NCI-H526 treated with DMSO at 0.1 percent for 48 hours (cell line): ENCODE results near the gene CCDC9B.

Experiments used
- DNase-seq: peaks from one replicate; lab custom pipeline; 2025; lab: John Stamatoyannopoulos, UW

Gene CCDC9B

GRCh38 chr15:40345867-40346578 lies 5.3 kb upstream of the CCDC9B start:
- DNase-seq: no peak

GRCh38 chr15:40345225-40345866 lies 4.6 kb upstream of the CCDC9B start:
- DNase-seq: no peak

- no peak for DNase-seq
These were observed 3.9 kb upstream of the CCDC9B start for GRCh38 chr15:40344631-40345120.

- no peak for DNase-seq
These were observed 3.5 kb upstream of the CCDC9B start for GRCh38 chr15:40344217-40344616.

GRCh38 chr15:40343512-40343911 lies 2.8 kb upstream of the CCDC9B start:
- DNase-seq: no peak

GRCh38 chr15:40342416-40343320 lies 1.9 kb upstream of the CCDC9B start:
- no peak for DNase-seq

GRCh38 chr15:40340038-40340739 lies 550 bp downstream of the CCDC9B start:
- peak; percentile 49 for DNase-seq

- DNase-seq: no peak
These were observed 1.2 kb downstream of the CCDC9B start for GRCh38 chr15:40339621-40339945.

GRCh38 chr15:40338921-40339620 lies 1.7 kb downstream of the CCDC9B start:
- DNase-seq: no peak

GRCh38 chr15:40338041-40338657 lies 2.6 kb downstream of the CCDC9B start:
- peak; percentile 56 for DNase-seq

- no peak for DNase-seq
These were observed 3.1 kb downstream of the CCDC9B start for GRCh38 chr15:40337597-40337996.

GRCh38 chr15:40336744-40337122 lies 4.0 kb downstream of the CCDC9B start:
- no peak for DNase-seq

- DNase-seq: peak; percentile 79
These were observed 4.6 kb downstream of the CCDC9B start for GRCh38 chr15:40335938-40336743.

GRCh38 chr15:40334941-40335795 lies 5.6 kb downstream of the CCDC9B start:
- DNase-seq: no peak

GRCh38 chr15:40334541-40334940 lies 6.2 kb downstream of the CCDC9B start:
- DNase-seq: no peak

- no peak for DNase-seq
These were observed 6.7 kb downstream of the CCDC9B start for GRCh38 chr15:40333922-40334492.

- no peak for DNase-seq
These were observed 8.5 kb downstream of the CCDC9B start for GRCh38 chr15:40332113-40332781.

- no peak for DNase-seq
These were observed 9.1 kb downstream of the CCDC9B start for GRCh38 chr15:40331637-40332036.
